GM23338 (cell line): ENCODE measurements around the gene TRHDE. TPM values are rescaled to one million over a fixed set of nuclear protein-coding genes. Genes with fewer than 3 reads are reported as not detected.

Experiments used
- ATAC-seq: fragments of 200-7000 bp; cut with Tn5 transposase; 3 replicates; pipeline ENCODE4 v1.9.1; 2020
- DNase-seq: peaks from one replicate; pipeline ENCODE4 v3.0.0-alpha.2; 2015; ENCODE audit warnings: low spot score
- H2AFZ ChIP-seq: fragments of 200-600 bp; sonication (generic); 2 replicates; pipeline ENCODE4 v1.8.0; 2016; ENCODE audit warnings: antibody characterized with exemption, mild to moderate bottlenecking, moderate library complexity
- H3F3A ChIP-seq: fragments of 200-600 bp; sonication (generic); replicated peaks from 2 replicates; pipeline ENCODE4 v1.8.0; 2017; ENCODE audit warnings: antibody characterized with exemption, mixed run types, low read depth
- H3K27ac ChIP-seq: fragments of 200-600 bp; sonication (generic); 2 replicates; pipeline ENCODE4 v1.6.1; 2016; ENCODE audit warnings: low read depth
- H3K27me3 ChIP-seq: fragments of 200-600 bp; sonication (generic); 2 replicates; pipeline ENCODE4 v1.8.0; 2016; ENCODE audit warnings: mild to moderate bottlenecking, mixed run types, moderate library complexity; ENCODE audit not compliant: insufficient read depth
- H3K36me3 ChIP-seq: fragments of 200-600 bp; sonication (generic); 2 replicates; pipeline ENCODE4 v1.8.0; 2016; ENCODE audit warnings: mild to moderate bottlenecking; ENCODE audit not compliant: insufficient read depth
- H3K4me1 ChIP-seq: fragments of 200-600 bp; sonication (generic); 2 replicates; pipeline ENCODE4 v1.8.0; 2016; ENCODE audit warnings: mild to moderate bottlenecking, moderate library complexity; ENCODE audit not compliant: insufficient read depth
- H3K4me2 ChIP-seq: fragments of 200-600 bp; sonication (generic); 2 replicates; pipeline ENCODE4 v1.7.1; 2017; ENCODE audit warnings: mixed run types
- H3K4me3 ChIP-seq: fragments of 200-600 bp; sonication (generic); 2 replicates; pipeline ENCODE4 v1.6.1; 2016; ENCODE audit warnings: mixed run types
- H3K79me2 ChIP-seq: fragments of 200-600 bp; sonication (generic); replicated peaks from 2 replicates; pipeline ENCODE4 v1.8.0; 2017; ENCODE audit warnings: mild to moderate bottlenecking; ENCODE audit not compliant: insufficient read depth
- H3K9me2 ChIP-seq: fragments of 200-600 bp; sonication (generic); 2 replicates; pipeline ENCODE4 v1.8.0; 2017; ENCODE audit not compliant: insufficient read depth
- H4K20me1 ChIP-seq: fragments of 200-600 bp; sonication (generic); replicated peaks from 2 replicates; pipeline ENCODE4 v1.8.0; 2017; ENCODE audit warnings: mild to moderate bottlenecking; ENCODE audit not compliant: insufficient read depth
- H3K27ac Mint-ChIP-seq: 2 replicates; pipeline ENCODE4 v1.8.0; 2020; ENCODE audit warnings: inconsistent platforms, mild to moderate bottlenecking, moderate library complexity, mixed read lengths
- H3K27me3 Mint-ChIP-seq: 3 replicates; pipeline ENCODE4 v1.8.0; 2022; ENCODE audit warnings: low read depth, mild to moderate bottlenecking, moderate library complexity, mixed read lengths, inconsistent platforms; ENCODE audit not compliant: insufficient read depth, poor library complexity
- H3K36me3 Mint-ChIP-seq: 3 replicates; pipeline ENCODE4 v1.8.0; 2021; ENCODE audit warnings: low read depth, mild to moderate bottlenecking, inconsistent platforms, moderate library complexity, mixed read lengths
- H3K4me1 Mint-ChIP-seq: 3 replicates; pipeline ENCODE4 v1.8.0; 2020; ENCODE audit warnings: mild to moderate bottlenecking, inconsistent platforms, mixed read lengths
- H3K4me3 Mint-ChIP-seq: 3 replicates; pipeline ENCODE4 v1.8.0; 2021; ENCODE audit warnings: moderate library complexity, mild to moderate bottlenecking, inconsistent platforms, mixed read lengths
- H3K9me3 Mint-ChIP-seq: 3 replicates; pipeline ENCODE4 v1.8.0; 2020; ENCODE audit warnings: moderate library complexity, mild to moderate bottlenecking, inconsistent platforms, mixed read lengths
- CREB1 ChIP-seq: fragments of 250-450 bp; sonication (Bioruptor Pico); IDR thresholded peaks from 2 replicates; pipeline ENCODE4 v1.5.0; 2020; ENCODE audit warnings: low read depth, mild to moderate bottlenecking, moderate library complexity
- EZH2 ChIP-seq: fragments of 200-600 bp; sonication (generic); IDR thresholded peaks from one replicate; pipeline ENCODE4 v1.8.0; 2017; ENCODE audit warnings: antibody characterized with exemption, mild to moderate bottlenecking, low read depth; ENCODE audit not compliant: unreplicated experiment
- EZH2phosphoT487 ChIP-seq: fragments of 200-600 bp; sonication (generic); IDR thresholded peaks from one replicate; pipeline ENCODE4 v1.8.1; 2018; ENCODE audit warnings: antibody characterized with exemption; ENCODE audit not compliant: unreplicated experiment
- JUNB ChIP-seq: IDR thresholded peaks from one replicate; pipeline ENCODE4 v1.6.1; 2016; ENCODE audit warnings: antibody characterized with exemption; ENCODE audit not compliant: unreplicated experiment
- POLR2AphosphoS5 ChIP-seq: IDR thresholded peaks from 2 replicates; pipeline ENCODE4 v1.6.1; 2016; ENCODE audit warnings: antibody characterized with exemption, low read depth
- REST ChIP-seq: IDR thresholded peaks from one replicate; pipeline ENCODE4 v1.6.1; 2018; ENCODE audit warnings: antibody characterized with exemption; ENCODE audit not compliant: unreplicated experiment
- ZNF114 ChIP-seq: fragments of 250-450 bp; sonication (Bioruptor Pico); IDR thresholded peaks from 2 replicates; pipeline ENCODE4 v1.5.0; 2020; ENCODE audit warnings: mild to moderate bottlenecking, moderate library complexity
- ZNF331 ChIP-seq: fragments of 250-450 bp; sonication (Bioruptor Pico); IDR thresholded peaks from 2 replicates; pipeline ENCODE4 v1.5.0; 2020; ENCODE audit warnings: low read depth, mild to moderate bottlenecking, moderate library complexity
- polyA plus RNA-seq: library from polyadenylated mRNA; unstranded; fragments of >200 nt; fragmentation: Nextera tagmentation; extraction: Ambion mirVana; gene quantifications from 2 replicates; pipeline ENCODE4 v1.2.1, GENCODE V29; 2016
- total RNA-seq: library from RNA; depleted of rRNA; stranded (reverse); fragments of >200 nt; shearing (Covaris generic); gene quantifications from 2 replicates; pipeline ENCODE4 v1.2.3, GENCODE V29; 2014
- TF ChIP-seq, protein P1 (sequence below), 2 experiments: fragments of 200-600 bp in 1 of 2; sonication (generic) in 1 of 2; conservative IDR thresholded peaks; 2 replicates each; pipeline versions ENCODE4 v1.5.1 to v1.6.1; 2016 to 2017; ENCODE audit warnings: antibody characterized with exemption in 2 of 2, low read depth in 2 of 2, mild to moderate bottlenecking in 2 of 2, moderate library complexity in 1 of 2
- TF ChIP-seq, protein P2 (sequence below): IDR thresholded peaks from 2 replicates; pipeline ENCODE4 v1.6.1; 2016; ENCODE audit warnings: antibody characterized with exemption

Gene TRHDE
- total and polyA plus RNA-seq, 2 experiments from 2014 or later, result 1.3 to 7.7 TPM

GRCh38 chr12:72444566-72444965, 172.4 kb downstream of the TRHDE start (continued):
- no peak for TF ChIP-seq ZNF114 (CRISPR knock-in tag)
- no peak for TF ChIP-seq REST
- TF ChIP-seq ZNF331 (CRISPR knock-in tag), result no peak
- TF ChIP-seq EZH2phosphoT487, result no peak
- no peak for TF ChIP-seq CREB1
- TF ChIP-seq POLR2AphosphoS5, result no peak
- no peak for TF ChIP-seq EZH2
- no peak for TF ChIP-seq JUNB

GRCh38 chr12:72448089-72448488, 175.9 kb downstream of the TRHDE start:
- no peaks in the 10 kb centered on the region for H3K9me2 ChIP-seq
- no peaks in the 10 kb centered on the region for H4K20me1 ChIP-seq
- H3K27me3 ChIP-seq, result no peaks in the 10 kb centered on the region
- Mint-ChIP-seq H3K27ac (no peak overlapping the region), H3K27me3 (no peaks in the 10 kb centered on the region), H3K4me3 (no peak overlapping the region), H3K9me3 (peaks cover 17% of the 10 kb centered on the region), H3K36me3 (peaks cover 30% of the 10 kb centered on the region), H3K4me1 (peaks cover 32% of the 10 kb centered on the region)
- H3K79me2 ChIP-seq, result no peaks in the 10 kb centered on the region
- no peaks in the 10 kb centered on the region for H3F3A ChIP-seq
- H3K4me3 ChIP-seq, result no peak overlapping the region
- no peak overlapping the region for H3K27ac ChIP-seq
- peaks cover 30% of the 10 kb centered on the region for H3K4me1 ChIP-seq
- no peak overlapping the region for H2AFZ ChIP-seq
- no peaks in the 10 kb centered on the region for H3K36me3 ChIP-seq
- H3K4me2 ChIP-seq, result no peak overlapping the region
- DNase-seq, result no peak
- ATAC-seq, result no peak
- TF ChIP-seq CREB1 (no peak), POLR2AphosphoS5 (no peak), EZH2phosphoT487 (no peak), JUNB (no peak), EZH2 (no peak)
- TF ChIP-seq, protein P1, sequence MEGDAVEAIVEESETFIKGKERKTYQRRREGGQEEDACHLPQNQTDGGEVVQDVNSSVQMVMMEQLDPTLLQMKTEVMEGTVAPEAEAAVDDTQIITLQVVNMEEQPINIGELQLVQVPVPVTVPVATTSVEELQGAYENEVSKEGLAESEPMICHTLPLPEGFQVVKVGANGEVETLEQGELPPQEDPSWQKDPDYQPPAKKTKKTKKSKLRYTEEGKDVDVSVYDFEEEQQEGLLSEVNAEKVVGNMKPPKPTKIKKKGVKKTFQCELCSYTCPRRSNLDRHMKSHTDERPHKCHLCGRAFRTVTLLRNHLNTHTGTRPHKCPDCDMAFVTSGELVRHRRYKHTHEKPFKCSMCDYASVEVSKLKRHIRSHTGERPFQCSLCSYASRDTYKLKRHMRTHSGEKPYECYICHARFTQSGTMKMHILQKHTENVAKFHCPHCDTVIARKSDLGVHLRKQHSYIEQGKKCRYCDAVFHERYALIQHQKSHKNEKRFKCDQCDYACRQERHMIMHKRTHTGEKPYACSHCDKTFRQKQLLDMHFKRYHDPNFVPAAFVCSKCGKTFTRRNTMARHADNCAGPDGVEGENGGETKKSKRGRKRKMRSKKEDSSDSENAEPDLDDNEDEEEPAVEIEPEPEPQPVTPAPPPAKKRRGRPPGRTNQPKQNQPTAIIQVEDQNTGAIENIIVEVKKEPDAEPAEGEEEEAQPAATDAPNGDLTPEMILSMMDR (conservative IDR thresholded peaks at IDR 0.05; ENCODE audit: low read depth in 2 of 2), result no peak
- TF ChIP-seq, protein P2, sequence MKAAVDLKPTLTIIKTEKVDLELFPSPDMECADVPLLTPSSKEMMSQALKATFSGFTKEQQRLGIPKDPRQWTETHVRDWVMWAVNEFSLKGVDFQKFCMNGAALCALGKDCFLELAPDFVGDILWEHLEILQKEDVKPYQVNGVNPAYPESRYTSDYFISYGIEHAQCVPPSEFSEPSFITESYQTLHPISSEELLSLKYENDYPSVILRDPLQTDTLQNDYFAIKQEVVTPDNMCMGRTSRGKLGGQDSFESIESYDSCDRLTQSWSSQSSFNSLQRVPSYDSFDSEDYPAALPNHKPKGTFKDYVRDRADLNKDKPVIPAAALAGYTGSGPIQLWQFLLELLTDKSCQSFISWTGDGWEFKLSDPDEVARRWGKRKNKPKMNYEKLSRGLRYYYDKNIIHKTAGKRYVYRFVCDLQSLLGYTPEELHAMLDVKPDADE, result no peak
